ENCODE results near the gene HOXB13.

Gene HOXB13

GRCh38 chr17:48748718-48749566 lies 20.4 kb upstream of the HOXB13 start:
- DNase-seq, result no peak

DNA sequence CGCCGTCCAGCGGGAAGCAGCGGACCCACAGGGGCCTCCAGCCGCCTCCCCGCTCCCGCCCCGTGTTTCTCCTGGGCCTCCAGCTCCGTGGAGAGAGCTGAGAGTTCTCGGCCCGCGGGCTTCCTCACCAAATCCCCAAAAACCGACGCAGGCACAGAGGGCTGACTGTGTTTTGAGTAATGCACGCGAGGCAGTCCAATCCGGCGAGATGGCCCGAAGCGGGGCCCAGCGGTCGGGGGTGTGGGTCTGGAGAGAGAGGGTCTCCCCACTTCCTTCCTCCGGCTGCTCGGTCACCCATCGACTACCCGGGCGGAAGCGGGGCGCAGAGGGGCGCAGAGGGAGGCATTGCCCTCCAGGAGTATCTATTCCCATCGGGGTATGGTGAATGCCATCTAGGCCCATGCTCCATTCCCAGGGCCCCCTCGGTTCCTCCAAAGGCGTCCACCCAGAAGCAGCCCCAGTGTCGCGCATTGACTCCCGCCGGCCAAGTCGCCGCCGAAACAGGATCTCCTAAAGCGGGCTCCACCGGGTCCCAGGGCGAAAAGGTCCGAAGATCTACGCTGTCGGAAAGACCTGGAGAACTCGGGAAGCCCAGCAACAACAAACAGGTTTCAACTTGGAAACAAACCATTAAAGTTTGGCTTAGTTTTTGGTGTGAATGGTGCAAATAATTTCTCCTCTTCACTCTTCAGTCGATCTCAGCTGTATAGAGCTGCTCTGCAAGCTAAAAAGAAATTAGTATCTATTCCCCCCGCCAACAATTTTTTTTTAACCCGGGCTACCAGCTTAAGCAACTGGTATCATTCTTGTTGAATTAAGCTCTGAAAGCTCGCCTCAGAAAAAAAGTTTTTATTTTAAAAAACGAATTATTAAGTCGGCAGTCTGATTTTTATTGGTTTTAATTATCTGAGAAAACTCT lies 19.2 kb upstream of the HOXB13 start:
- no peak for DNase-seq

DNA sequence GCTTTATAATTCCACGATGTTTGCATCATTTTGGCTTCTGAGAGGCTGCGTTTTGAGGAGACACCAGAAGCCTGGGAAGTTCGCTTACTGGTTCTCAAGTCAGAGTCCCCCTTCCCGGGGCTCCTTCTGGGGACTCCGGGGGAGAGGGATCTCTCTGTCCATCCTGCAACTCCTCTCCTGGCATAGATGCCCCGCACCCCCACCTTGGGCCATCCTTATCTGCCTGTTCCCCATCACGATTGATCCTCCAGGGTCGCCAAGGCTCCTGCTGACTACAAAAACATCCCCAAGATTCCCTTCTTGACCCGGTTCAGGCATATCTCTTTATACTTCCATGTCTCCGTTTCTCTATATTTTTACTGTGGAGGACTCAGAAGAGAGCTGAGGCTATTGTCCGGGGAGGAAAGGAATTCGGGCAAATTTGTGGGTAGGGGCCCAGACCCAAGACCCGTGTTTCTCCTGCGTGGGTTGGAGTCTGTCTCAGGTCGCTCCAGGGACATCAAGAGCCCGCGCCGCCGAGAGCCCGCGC lies 18.4 kb upstream of the HOXB13 start:
- no peak for DNase-seq

- no peak for DNase-seq
These were observed 17.1 kb upstream of the HOXB13 start for GRCh38 chr17:48745381-48746275.

- no peak for DNase-seq
These were observed 12.0 kb upstream of the HOXB13 start for GRCh38 chr17:48740537-48740936.

DNA sequence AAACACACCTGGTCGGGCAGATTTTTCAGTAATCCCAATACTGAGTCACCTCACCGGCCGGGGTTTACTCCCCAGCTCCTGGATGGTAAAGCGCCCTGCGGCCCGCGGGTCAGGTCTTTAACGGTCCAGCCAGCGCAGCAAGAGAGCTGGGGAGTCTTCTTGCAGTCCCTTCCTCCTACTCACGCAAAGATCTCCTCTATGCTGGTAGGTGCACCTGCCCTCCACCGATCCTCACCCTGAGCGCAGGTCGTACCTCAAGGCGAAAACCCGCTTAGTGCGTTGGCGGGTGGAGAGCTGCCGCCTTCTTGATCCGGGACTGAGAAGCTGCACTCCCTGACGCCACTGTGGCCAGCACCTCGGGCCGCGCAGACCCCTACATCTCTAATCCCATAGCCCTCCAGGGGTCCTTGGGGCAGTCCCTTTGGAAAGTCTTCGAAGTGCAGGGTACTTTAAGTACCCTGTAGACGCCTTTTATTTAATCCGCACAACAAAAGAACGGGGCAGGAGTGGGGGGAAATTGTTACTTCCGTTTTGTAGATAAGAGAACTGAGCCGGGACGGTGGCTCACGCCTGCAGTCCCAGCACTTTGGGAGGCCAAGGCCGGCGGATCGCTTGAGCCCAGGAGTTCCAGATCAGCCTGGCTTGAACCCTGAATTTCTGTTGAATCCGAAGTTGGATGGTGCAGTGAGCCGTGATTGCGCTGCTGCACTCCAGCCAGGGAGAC lies 10.4 kb upstream of the HOXB13 start:
- no peak for DNase-seq

- DNase-seq, result no peak
These were observed 9.9 kb upstream of the HOXB13 start for GRCh38 chr17:48738424-48738802.

DNA sequence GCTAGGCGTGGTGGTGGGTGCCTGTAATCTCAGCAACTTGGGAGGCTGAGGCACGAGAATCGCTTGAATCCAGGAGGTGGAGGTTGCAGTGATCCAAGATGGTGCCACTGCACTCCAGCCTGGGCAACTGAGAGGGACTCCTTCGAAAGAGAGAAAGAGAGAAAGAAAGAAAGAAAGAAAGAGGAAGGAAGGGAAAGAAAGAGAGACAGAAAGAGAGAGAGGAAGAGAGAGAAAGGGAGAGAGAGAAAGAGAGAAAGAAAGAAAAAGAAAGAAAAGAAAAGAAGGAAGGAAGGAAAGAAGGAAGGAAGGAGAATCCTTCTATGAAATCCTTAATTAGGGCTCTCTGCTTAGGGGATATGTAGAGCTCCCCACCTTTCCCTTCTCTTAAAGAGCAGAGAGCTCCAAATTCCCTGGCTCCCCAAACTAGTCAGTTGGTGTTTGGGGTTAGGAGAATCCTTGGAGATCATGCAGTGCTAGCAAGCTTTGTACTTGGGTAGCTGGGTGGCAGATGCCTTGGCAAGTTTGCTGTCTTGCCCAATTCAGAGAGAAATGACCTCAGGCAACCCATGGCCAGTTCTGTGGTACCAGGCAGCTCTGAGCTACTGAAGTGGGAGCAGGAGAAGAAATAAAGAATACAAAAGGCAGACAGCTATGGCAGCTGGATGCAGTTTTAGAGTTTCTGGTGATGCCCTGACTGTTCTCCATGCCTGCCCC lies 8.9 kb upstream of the HOXB13 start:
- DNase-seq, result no peak

GRCh38 chr17:48735062-48735351 lies 6.5 kb upstream of the HOXB13 start:
- DNase-seq, result no peak

DNA sequence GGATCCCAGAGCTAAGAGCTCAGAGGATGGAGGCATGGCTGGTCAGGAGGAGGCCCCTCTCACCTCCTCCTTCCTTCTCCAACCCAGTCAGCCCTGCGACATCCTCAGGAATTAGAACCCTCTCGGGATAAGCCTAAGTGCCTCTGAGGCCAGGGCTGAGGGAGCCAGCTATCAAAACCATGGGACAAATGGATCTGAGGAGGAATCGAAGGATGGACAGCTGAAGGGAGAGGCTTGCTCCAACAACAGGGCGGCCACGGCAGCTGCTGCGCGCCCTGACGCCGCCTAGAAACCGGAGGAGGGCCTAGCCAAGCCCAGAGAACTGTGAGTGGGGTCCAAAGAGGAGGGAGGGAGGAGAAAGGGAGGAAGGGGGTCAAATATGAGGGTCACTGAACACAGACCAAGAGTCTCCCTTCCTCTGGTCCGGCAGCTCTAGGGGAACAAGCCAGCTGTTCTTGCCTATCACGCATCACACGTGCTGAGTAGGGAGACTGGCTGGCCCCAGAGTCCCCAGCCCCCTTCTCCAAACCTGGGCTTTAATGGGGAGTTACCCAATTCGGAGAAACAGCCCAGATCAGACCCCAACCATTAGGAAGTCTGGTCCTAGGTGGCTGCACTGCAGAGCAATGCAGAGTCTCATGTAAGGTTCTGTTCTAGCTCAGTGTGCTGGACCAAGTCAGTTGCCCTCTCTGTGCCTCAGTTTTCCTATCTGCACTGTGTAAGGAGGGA lies 5.9 kb upstream of the HOXB13 start:
- no peak for DNase-seq

- no peak for DNase-seq
These were observed 5.2 kb upstream of the HOXB13 start for GRCh38 chr17:48733632-48734328.

GRCh38 chr17:48732688-48733629 lies 4.4 kb upstream of the HOXB13 start:
- DNase-seq, result no peak

- DNase-seq, result no peak
These were observed 2.8 kb upstream of the HOXB13 start for GRCh38 chr17:48731355-48731754.

GRCh38 chr17:48730240-48730550 lies 1.6 kb upstream of the HOXB13 start:
- DNase-seq, result no peak

- no peak for DNase-seq
These were observed 1.0 kb upstream of the HOXB13 start for GRCh38 chr17:48729335-48730239.

GRCh38 chr17:48727415-48728175 lies 955 bp downstream of the HOXB13 start:
- no peak for DNase-seq

DNA sequence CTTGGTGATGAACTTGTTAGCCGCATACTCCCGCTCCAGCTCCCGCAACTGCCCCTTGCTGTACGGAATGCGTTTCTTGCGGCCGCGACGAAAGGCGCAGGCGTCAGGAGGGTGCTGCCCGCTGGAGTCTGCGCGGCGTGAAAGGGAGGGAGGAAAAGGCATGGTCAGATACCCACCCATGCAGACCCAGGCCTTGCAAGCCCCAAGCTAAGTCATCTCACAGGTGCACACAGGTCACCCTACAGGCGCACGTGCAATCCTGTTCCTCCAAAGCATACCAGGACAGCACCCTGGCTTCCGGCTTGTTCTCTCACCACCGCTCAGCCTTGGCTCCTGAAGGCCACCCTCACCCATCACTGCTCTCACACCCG lies 1.6 kb downstream of the HOXB13 start:
- no peak for DNase-seq
